Mesodermal cell (in vitro differentiated cells): ENCODE data around the gene KIF25.

Experiments
- H3K27ac ChIP-seq: 2 replicates; pipeline ENCODE4 v1.7.0; 2013; ENCODE audit warnings: mild to moderate bottlenecking, low read depth, low read length, moderate library complexity; ENCODE audit not compliant: severe bottlenecking
- H3K36me3 ChIP-seq: 2 replicates; pipeline ENCODE4 v1.7.1; 2013; ENCODE audit warnings: mild to moderate bottlenecking, low read length, moderate library complexity; ENCODE audit not compliant: control insufficient read depth, insufficient read depth
- H3K4me1 ChIP-seq: one replicate; pipeline ENCODE4 v1.7.1; 2013; ENCODE audit warnings: mild to moderate bottlenecking, low read length; ENCODE audit not compliant: insufficient read depth, control insufficient read depth, poor library complexity, severe bottlenecking
- H3K4me3 ChIP-seq: 2 replicates; pipeline ENCODE4 v1.7.0; 2013; ENCODE audit warnings: low read length, control low read depth, mild to moderate bottlenecking; ENCODE audit not compliant: insufficient read depth, poor library complexity, severe bottlenecking; ENCODE audit errors: extremely low read depth
- H3K9me3 ChIP-seq: 2 replicates; pipeline ENCODE4 v1.7.1; 2013; ENCODE audit warnings: mild to moderate bottlenecking, low read length, moderate library complexity; ENCODE audit not compliant: control insufficient read depth
- WGBS, 2 experiments: methylation state at CpG; one replicate each; pipeline ENCODE4 v1.1.5; 2013; ENCODE audit warnings: missing lambda C conversion rate in 2 of 2; ENCODE audit not compliant: insufficient coverage in 2 of 2; 5-methylcytosine and 5-hydroxymethylcytosine counted together

KIF25 gene

GRCh38 chr6:168018664-168019063 is 21.2 kb downstream of the KIF25 start:
- Histone ChIP-seq H3K9me3 (peaks cover 6% of the 10 kb centered on the region), H3K36me3 (no peaks in the 10 kb centered on the region), H3K27ac (no peak overlapping the region), H3K4me1 (peaks cover 5% of the 10 kb centered on the region), H3K4me3 (no peak overlapping the region)
- WGBS, 2 experiments = 90 to 93% methylated on average over 13 to 14 of the region's 15 CpGs

GRCh38 chr6:168020242-168020641 is 22.8 kb downstream of the KIF25 start:
- peaks cover 5% of the 10 kb centered on the region for H3K4me1 ChIP-seq
- no peak overlapping the region for H3K27ac ChIP-seq
- 100% methylated on average over 2 to 3 of the region's 8 CpGs for WGBS, 2 experiments
- no peaks in the 10 kb centered on the region for H3K36me3 ChIP-seq
- H3K9me3 ChIP-seq = peaks cover 6% of the 10 kb centered on the region
- H3K4me3 ChIP-seq = no peak overlapping the region

- no peak overlapping the region for H3K27ac ChIP-seq
- H3K9me3 ChIP-seq = no peaks in the 10 kb centered on the region
- 93% methylated on average over 4 of the region's 5 CpGs for WGBS, 2 experiments
- H3K4me3 ChIP-seq = no peak overlapping the region
- peaks cover 8% of the 10 kb centered on the region for H3K4me1 ChIP-seq
- H3K36me3 ChIP-seq = no peaks in the 10 kb centered on the region
Observed at GRCh38 chr6:168021581-168021980, 24.1 kb downstream of the KIF25 start.

GRCh38 chr6:168022488-168023321 is 25.2 kb downstream of the KIF25 start:
- Histone ChIP-seq H3K9me3 (no peaks in the 10 kb centered on the region), H3K36me3 (no peaks in the 10 kb centered on the region), H3K4me1 (peaks cover 3% of the 10 kb centered on the region), H3K27ac (no peak overlapping the region), H3K4me3 (no peak overlapping the region)
- 79 to 85% methylated on average over 4 to 7 of the region's 7 CpGs for WGBS, 2 experiments

GRCh38 chr6:168024951-168025510 is 27.6 kb downstream of the KIF25 start:
- H3K27ac ChIP-seq = no peak overlapping the region
- 84 to 89% methylated on average over 12 to 13 of the region's 18 CpGs for WGBS, 2 experiments
- peaks cover 7% of the 10 kb centered on the region for H3K4me1 ChIP-seq
- H3K36me3 ChIP-seq = no peaks in the 10 kb centered on the region
- H3K9me3 ChIP-seq = no peaks in the 10 kb centered on the region
- no peak overlapping the region for H3K4me3 ChIP-seq

GRCh38 chr6:168025831-168026710 is 28.6 kb downstream of the KIF25 start:
- Histone ChIP-seq H3K4me3 (no peak overlapping the region), H3K27ac (no peak overlapping the region), H3K36me3 (no peaks in the 10 kb centered on the region), H3K9me3 (no peaks in the 10 kb centered on the region), H3K4me1 (peaks cover 17% of the 10 kb centered on the region)
- WGBS, 2 experiments = 92 to 95% methylated on average over 15 to 18 of the region's 20 CpGs

- WGBS, 2 experiments = 86 to 90% methylated on average over 8 to 9 of the region's 9 CpGs
- Histone ChIP-seq H3K36me3 (no peaks in the 10 kb centered on the region), H3K4me1 (peaks cover 26% of the 10 kb centered on the region), H3K27ac (no peak overlapping the region), H3K4me3 (no peak overlapping the region), H3K9me3 (no peaks in the 10 kb centered on the region)
Observed at GRCh38 chr6:168026925-168027324, 29.5 kb downstream of the KIF25 start.

- WGBS, 2 experiments = 94 to 95% methylated on average over 14 to 16 of the region's 16 CpGs
- Histone ChIP-seq H3K4me1 (peaks cover 31% of the 10 kb centered on the region), H3K27ac (no peak overlapping the region), H3K4me3 (no peak overlapping the region), H3K36me3 (no peaks in the 10 kb centered on the region), H3K9me3 (no peaks in the 10 kb centered on the region)
Observed at GRCh38 chr6:168027521-168027920, 30.1 kb downstream of the KIF25 start.

- H3K27ac ChIP-seq = no peak overlapping the region
- no peaks in the 10 kb centered on the region for H3K9me3 ChIP-seq
- no peaks in the 10 kb centered on the region for H3K36me3 ChIP-seq
- 99 to 100% methylated on average over 6 to 7 of the region's 9 CpGs for WGBS, 2 experiments
- peaks cover 35% of the 10 kb centered on the region for H3K4me1 ChIP-seq
- no peak overlapping the region for H3K4me3 ChIP-seq
Observed at GRCh38 chr6:168028181-168028580, 30.7 kb downstream of the KIF25 start.

GRCh38 chr6:168029459-168030217 is 32.2 kb downstream of the KIF25 start:
- Histone ChIP-seq H3K9me3 (peaks cover 3% of the 10 kb centered on the region), H3K4me3 (no peak overlapping the region), H3K4me1 (peaks cover 37% of the 10 kb centered on the region), H3K27ac (no peak overlapping the region), H3K36me3 (no peaks in the 10 kb centered on the region)
- 83 to 91% methylated on average over 10 to 12 of the region's 14 CpGs for WGBS, 2 experiments
